Stimulated activated CD4-positive, alpha-beta T cell treated with anti-CD3 and anti-CD28 coated beads, Interleukin-1b, Interleukin-23, amount 100 ng/mL, for 24 hours (primary cell): Measurements from ENCODE around the gene KAT6B.
A peak's percentile ranks its signal among the peaks of the same experiment; 100 is the strongest.
"Not testable (repeated sequence)": the region's sequence is repeated elsewhere in the genome, so short reads cannot be mapped to it uniquely, and the experiment has no call there.

Source experiments
- DNase-seq, 4 experiments: peaks; one replicate each; pipeline ENCODE4 v3.0.0-alpha.2; 2020; ENCODE audit warnings: low read depth in 4 of 4, low spot score in 1 of 4

The KAT6B gene

DNA sequence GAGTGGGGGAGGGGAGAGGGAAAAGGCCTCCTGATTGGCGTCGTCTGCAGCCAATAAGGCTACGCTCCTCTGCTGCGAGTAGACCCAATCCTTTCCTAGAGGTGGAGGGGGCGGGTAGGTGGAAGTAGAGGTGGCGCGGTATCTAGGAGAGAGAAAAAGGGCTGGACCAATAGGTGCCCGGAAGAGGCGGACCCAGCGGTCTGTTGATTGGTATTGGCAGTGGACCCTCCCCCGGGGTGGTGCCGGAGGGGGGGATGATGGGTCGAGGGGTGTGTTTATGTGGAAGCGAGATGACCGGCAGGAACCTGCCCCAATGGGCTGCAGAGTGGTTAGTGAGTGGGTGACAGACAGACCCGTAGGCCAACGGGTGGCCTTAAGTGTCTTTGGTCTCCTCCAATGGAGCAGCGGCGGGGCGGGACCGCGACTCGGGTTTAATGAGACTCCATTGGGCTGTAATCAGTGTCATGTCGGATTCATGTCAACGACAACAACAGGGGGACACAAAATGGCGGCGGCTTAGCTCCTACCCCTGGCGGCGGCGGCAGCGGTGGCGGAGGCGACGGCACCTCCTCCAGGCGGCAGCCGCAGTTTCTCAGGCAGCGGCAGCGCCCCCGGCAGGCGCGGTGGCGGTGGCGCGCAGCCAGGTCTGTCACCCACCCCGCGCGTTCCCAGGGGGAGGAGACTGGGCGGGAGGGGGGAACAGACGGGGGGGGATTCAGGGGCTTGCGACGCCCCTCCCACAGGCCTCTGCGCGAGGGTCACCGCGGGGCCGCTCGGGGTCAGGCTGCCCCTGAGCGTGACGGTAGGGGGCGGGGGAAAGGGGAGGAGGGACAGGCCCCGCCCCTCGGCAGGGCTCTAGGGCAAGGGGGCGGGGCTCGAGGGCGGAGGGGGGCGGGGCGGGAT is at the start of gene KAT6B:
Gene KAT6B, plus strand, starts transcription at position 459 of the 903 bp plus-strand sequence. CDS start 16,258 bp downstream, outside the sequence.
- peak; percentile 95 to 100 (median 97) for DNase-seq

DNA sequence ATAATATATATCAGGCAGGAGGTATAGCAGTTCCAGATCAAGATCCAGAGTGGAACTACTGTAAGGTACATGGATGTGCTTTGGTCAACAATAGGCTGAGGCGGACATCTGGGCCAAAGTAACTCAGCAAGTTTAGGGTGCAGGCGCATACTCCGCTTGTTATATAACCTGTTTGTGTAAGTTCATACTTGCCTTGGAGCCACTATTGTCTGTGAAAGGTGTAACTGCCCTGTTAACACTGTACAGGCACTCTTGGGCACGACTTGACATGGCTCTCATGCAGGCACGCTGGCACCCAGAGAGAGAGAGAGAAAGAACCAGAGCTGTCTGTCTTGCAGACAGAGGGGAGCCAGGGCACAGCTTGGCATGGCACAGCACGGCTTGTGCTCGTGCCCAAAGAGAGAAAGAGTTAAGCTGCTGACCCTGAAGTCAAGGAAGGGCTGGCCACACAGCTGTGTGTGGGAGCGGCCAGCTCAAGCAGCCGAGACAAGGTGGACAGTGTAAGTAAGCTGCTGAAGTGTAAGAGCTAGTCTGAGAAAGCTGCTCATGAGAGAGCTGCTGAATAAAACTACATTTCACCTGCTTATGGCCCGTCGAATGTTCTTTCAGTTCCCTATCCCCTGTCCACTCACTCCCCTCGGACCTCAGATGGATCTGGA is 47.8 kb upstream of the KAT6B start:
- no peak for DNase-seq

DNA sequence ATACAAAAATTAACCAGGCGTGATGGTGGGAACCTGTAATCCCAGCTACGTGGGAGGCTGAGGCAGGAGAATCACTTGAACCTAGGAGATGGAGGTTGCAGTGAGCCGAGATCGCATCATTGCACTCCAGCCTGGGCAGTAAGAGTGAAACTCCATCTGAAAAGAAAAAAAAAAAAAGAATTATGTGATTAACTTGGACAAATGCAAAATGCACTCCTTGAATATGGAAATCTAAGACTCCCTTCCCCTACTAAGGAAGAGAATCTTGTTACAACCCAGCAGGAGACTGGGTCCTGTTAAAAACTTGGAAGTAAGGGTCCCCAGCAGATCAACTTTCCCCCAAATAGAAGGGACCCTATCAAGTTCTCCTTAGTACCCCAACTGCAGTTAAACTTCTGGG is 44.5 kb upstream of the KAT6B start:
- not testable (repeated sequence) for DNase-seq

DNA sequence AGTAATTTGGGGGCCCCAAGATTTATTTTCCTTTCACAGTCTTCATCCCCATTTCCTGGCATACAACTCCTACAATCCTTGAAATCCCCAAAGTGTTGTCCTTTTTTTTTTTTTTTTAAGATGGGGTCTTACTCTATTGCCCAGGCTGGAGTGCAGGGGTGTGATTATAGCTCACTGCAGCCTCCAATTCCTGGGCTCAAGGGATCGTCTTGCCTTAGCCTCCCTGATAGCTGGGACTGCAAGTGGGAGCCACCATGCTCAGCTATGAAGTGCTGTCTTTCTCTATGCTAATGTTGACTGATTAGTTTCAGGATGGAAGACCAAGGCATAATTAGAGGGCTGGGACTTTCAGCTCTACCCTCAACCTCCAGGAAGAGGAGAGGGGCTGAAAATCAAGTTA is 41.9 kb upstream of the KAT6B start:
- no peak for DNase-seq

DNA sequence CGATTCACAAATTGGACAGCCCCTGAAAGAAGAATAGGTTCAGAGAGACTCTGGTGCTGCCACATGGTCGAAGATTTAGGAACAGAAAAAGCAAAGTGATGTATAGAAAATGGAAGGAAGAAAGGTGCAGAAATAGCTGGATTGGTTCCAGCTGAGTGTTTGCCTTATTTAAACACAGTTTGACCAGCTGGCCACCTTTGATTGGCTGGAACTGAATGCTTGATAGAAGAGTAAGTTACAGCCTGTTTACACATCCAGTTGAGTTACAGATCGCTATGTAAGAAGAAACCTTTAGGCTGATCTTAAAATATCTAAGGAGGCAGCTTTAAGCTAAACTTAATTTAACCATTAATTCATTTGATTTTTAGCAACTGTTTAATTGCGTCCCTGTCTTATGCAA is 40.3 kb upstream of the KAT6B start:
- no peak for DNase-seq

DNA sequence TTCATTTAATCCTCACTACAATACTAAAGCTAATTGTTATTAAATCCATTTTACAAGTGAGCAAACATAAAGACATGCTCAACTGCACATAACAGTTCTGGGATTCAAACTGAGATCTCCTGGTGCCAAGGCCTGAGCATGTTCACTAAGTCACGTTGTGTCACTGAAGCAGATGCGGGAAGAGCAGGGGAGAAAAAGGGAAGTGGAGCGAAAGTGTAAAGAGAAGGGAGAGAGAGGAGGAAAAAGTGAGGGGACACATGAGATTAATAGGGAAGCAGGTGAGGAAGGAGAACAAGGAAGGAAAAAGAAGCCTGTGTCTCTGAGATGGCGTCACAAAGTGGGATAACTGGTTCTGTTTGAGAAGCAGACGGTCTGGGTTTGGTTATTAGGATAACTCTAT is 38.9 kb upstream of the KAT6B start:
- DNase-seq: no peak

DNA sequence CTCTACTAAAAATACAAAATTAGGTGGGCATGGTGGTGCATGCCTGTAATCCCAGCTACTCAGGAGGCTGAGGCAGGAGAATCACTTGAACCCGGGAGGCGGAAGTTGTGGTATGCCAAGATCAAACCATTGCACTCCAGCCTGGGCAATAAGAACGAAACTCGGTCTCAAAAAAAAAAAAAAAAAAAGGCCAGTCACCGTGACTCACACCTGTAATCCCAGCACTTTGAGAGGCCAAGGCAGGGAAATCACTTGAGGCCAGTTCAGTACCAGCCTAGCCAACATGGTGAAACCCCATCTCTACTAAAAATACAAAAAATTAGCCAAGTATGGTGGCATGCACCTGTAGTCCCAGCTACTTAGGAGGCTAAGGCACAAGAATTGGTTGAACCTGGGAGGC is 34.4 kb upstream of the KAT6B start:
- DNase-seq: not testable (repeated sequence)

DNA sequence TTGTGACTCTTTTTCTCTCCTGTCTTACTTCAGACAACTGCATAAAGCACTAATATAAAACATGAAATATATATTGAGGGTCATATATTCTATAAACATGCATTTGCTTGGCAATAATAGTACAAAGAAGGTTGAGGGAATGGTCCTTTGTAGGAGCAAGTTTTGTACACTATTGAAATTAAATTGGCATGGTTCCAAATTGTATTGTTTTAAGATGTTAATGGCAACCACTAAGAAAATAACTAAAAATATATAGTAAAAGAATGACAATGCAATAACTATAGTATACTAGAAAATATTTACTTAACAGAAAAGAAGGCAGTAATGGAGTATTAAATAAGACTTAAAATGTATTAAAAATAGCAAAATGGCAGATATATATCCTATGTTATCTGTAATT is 33.7 kb upstream of the KAT6B start:
- DNase-seq: no peak

DNA sequence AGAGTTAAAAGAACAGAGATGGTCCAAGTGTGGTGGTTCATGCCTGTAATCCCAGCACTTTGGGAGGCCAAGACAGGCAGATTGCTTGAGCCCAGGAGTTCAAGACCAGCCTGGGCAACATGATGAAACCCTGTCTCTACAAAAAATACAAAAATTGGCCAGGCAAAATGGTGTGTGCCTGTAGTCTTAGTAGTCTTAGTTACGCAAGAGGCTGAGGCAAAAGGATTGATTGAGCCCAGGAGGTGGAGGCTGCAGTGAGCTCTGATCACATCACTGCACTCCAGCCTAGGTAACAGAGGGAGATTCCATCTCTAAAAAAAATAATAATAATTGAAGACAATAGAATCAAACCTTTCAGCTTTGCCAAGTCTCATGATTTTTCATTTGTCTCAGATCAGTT is 33.2 kb upstream of the KAT6B start:
- not testable (repeated sequence) for DNase-seq

DNA sequence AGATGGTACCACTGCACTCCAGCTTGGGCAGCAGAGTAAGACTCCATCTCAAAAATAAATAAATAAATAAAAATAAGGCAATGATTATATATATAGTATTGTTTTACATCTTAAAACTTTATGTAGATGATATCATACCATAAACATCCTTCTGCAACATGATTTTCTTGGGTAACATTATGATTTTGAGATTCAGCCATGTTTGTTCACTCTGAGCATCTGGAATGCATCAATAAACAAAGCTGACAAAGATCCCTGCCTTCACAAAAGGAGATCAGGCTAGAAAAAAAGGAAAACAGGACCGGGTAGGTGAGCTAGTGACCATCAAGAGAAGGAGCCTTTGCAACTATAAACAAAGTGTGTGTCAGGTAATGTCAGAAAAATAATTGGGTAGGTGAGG is 31.9 kb upstream of the KAT6B start:
- no peak for DNase-seq

DNA sequence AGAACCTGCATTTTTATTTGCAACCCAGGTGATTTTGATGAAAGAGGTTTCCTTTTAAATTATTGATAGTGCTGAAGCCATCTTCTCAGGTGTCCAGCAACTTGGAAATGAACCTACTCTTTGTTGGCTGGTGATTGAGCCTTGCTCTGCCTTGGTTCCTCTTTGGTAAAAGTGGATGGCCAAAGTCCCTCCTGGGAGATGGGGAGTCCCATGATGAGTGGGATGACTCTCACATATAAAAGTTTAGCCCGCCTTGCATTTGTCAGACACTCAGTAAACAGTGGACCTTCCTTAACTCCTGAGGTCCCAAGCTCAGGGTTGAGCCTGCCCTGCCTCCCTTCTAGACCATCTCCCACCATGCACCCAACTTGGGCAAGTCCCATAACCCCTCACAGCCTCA is 28.9 kb upstream of the KAT6B start:
- no peak for DNase-seq

DNA sequence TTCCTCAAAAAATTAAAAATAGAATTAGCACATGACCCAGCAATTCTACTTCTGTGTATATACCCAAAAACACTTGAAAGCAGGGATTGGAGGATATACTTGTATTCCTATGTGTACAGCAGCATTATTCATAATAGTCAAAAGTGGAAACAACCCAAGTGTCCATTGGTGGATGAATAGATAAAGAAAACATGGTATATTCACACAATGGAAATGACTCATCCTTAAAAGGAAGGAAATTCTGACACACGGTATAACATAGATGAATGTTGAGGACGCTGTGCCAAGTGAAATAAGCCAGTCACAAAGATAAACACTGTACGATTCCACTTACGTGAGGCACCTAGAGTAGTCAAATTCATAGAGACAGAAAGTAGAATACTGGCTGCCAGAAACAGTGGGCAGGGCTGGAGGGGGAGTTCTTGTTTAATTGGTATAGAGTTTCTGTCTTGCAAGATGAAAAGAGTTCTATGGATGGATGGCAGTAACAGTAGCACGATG is 26.6 kb upstream of the KAT6B start:
- no peak for DNase-seq

DNA sequence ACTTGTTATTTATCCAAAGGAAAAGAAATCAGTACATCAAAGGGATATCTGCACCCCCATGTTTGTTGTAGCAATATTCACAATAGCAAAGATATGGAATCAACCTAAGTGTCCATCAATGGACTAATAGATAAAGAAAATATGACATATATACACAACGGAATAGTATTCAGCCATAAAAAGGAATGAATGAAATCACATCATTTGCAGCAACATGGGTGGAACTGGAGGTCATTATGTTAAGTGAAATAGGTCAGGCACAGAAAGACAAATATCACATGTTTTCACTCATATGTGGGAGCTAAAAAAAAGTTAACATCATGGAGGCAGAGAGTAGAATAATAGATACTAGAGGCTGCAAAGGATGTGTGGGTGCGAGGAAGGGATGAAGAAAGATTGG is 25.0 kb upstream of the KAT6B start:
- DNase-seq: no peak

DNA sequence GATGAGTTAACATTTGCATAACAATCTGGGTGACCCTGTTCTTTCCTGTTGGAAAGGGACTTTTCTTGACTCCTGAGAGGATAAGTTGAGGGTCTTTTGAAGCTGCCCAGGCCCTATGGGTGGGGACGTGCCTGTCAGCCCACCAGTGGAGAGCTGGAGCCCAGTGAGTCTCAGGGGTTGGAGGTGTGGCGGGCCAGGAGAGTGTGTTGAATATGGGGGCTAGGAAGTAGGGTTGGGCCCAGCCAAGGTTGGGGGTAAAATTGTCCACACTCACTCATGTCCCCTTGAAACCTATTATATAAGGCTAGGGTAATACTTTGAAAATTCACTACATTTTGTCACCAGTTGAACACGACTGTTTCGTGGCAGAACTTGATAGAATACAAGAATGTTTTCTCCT is 17.9 kb upstream of the KAT6B start:
- no peak for DNase-seq

DNA sequence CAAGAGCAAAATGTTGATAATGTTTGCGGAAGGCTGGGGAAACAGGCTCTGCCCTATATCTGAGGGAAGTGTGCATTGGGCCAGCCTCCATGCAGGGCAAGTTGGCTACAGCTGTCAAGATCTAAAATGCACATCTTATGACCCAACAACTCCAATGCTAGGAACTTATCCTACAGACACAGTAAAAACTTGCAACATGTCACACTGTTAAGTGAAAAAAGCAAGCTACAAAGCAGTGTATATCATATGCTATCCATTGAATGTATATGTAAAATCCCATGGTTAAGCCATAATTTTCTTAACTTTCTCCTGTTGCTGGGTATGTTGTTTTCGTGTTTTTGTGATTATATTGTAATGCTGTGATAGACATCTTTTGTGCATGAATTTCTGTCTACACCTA is 16.3 kb upstream of the KAT6B start:
- no peak for DNase-seq

DNA sequence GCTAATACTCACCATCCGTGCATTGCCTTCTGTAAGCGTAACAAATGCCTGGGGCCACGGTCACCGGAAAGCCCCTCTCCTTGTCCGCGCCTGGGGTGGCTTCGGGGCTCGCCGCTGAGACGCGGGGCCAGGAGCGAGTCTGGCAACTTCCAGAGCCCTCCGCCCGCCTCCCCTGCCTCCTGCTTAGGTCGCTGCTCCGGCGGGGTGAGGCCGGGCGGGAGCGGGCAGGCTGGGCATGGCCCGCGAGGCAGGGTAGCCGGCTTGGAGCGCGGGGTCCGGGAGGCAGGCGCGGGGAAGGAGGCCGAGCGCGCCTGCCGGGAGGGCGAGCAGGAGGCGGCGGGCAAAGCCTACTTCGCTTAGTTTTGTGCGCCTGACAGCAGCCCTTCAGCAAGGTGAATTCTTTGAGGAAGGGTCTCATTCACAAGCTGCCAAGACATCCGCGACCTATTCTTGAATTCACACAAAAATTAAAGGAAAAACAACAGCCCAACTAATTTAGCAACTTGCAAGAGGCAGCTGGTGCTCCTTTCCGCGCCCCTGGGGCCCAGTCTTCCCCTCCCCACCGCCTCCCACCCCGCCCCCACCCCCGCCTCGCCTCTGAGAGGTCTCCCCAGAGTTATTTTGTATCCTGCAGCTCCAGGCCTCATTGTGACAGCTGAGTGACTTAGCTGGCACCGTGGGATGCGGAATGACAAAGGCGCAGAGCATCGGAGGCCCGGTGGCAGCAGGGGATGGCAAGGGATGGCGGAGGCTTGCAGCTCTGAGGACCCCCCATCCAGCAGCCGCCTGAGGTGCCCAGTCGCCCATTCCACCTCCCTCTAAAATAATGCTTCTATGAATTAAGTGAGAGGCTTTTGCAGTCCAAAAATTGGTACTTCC is 12.8 kb upstream of the KAT6B start:
- DNase-seq: no peak

DNA sequence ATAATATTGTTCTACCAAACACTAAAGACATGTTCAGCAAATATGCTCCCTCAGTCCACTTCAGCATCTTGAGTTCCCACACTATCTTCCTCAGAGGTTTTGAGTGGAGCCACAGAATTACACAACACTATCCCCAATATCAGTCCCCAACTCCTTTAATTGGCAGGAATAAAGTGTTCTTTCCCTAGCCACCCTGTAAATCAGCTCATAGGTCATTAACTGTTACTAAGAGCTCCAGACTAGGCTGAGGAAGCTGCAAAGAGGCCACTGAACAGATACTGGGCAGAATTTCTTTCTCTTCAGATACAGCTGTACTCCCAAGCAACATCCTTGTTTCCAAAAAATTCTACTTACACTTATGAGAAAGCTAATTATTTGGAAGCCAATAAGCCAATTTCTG is 11.6 kb upstream of the KAT6B start:
- DNase-seq: no peak

DNA sequence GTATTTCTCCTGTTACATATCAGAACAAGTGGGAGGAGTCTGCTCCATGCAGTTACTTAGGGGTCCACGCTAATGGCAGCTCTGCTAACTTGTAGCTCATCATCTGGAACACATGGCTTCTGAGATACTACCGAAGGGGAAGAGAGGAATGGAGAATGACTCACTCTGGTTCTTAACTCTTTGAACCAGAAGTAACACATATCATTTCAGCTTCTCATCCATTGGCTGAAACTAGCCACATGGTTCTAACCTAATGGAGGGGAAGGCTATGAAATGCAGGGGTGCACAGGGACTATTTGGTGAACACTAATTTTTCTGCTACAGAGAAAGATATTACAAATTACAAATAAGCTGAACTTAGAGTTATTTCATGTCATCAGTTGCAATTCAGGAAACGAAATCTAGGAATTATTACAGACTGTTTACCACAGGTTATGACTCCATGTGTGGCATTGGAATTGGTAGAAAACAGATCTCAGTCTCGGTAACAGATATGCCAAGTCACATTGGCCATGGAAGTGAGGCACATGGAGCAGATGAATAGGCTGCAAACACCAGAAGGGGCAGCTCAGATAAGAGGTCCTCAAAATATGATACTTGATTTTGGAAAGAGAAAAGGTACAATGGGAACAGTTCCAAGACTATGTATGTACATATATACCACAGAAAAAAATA is 9.4 kb upstream of the KAT6B start:
- no peak for DNase-seq

DNA sequence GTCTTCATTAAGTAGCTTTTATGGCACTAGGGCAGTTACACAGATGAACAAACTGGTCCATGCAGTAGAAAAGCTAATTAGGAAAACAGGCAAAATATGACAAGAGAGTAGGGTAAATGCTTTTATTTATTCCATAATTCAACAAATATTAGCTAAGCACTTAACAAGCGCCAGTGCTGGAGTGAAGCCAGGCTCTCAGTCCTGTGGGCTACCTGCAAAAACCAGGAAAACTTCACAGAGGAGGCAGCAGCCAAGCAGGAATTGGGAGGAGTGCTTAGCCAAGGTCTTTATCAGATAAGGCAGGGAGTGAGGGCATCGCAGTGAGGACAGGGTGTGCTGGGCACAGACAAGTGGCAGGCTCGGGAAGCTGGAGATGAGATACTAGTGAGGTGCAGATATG is 4.9 kb upstream of the KAT6B start:
- no peak for DNase-seq

DNA sequence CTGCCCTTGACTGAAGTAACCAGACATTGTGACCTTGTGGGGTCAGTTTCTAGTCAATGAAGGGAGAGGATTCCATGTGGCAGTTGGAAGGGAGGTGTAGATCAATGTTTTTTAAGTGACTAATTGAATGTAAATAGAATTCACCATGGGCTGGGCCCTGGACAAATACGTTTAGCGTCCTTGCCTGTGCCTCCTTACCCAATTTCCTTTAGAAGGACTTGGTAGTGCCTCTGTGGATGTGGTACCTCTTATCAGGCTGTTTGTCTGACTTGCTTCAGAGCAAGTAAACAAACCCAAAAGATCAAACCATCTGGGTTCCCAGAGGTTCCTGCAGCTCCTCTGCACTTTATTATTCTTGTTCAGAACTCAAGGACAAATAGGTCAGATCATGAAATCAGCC is 4.3 kb upstream of the KAT6B start:
- no peak for DNase-seq

DNA sequence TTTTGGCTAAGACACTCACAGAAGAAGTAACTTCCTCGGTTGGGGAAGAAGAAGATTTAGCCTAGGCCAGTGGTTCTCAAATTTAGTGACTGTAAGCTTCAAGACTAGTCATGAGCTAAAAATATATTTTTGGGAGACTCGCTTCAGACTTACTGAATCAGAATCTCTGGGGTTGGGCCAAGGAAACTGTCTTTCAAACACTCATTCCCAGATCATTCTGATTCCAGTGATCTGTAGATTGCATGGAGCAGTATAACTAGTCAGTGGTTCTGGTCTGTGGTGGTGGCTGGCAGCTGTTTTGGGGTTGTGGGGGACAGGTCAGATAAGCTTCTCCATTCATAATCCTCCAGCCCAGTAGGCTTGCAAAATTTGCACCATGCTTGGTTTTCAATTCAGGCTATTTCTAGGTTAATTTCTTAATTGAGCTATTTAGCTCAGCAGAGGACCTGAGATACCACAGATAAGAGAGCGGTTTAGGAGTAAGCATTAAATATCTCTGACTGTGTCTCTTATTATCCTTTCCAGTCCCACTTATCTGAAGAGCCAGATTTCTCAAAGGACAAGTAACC is 3.8 kb upstream of the KAT6B start:
- DNase-seq: no peak
